Measurements from ENCODE around the gene ISG20.

ISG20 gene

DNA sequence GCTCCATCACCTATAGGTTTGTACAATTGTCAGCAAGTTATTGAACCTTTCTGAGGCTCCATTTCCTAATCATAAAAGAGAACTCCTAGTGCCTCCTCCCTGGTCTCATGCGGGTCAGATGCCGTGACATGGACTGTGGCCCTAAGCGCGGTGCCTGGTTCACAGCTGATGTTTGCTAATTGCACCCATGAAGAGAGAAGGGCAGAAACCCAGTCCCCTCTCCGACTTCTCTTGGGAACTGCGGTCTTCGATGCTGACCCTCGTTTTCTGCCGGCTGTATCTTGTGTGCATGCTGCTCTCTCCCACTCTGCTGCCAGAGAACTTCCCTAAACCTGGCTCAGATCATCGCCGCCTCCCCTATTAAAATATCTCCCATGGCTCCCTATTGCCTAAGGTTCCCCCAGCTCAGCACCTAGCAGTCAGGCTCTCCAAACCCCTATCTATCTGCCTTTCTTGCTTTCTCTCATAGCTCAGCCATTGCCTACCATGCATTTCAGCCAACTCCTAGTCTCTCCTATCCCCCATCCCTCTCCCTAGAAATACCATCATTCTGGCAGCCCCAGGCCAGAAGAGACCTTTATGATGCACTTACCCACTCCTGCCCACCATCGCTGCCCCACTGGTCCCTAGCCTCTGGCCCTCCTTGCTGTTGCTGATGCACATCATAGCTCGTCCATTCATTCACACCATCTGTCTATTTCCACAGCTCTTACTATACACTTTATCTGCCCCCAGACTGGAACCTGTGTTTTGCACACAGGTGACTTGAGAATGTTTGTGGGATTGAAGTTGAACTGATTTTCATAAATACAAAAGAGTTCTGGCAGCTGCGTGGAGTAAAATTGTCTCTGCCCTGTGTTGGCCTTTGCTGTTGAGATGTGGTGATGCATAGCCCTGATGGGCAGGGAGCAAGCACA, 6.6 kb downstream of the ISG20 start:
- H3K4me3 ChIP-seq (ENCODE audit: low read depth, low read length): no peak overlapping the region
- no peak for DNase-seq (ENCODE audit: low read depth)
- TF ChIP-seq, protein P1, sequence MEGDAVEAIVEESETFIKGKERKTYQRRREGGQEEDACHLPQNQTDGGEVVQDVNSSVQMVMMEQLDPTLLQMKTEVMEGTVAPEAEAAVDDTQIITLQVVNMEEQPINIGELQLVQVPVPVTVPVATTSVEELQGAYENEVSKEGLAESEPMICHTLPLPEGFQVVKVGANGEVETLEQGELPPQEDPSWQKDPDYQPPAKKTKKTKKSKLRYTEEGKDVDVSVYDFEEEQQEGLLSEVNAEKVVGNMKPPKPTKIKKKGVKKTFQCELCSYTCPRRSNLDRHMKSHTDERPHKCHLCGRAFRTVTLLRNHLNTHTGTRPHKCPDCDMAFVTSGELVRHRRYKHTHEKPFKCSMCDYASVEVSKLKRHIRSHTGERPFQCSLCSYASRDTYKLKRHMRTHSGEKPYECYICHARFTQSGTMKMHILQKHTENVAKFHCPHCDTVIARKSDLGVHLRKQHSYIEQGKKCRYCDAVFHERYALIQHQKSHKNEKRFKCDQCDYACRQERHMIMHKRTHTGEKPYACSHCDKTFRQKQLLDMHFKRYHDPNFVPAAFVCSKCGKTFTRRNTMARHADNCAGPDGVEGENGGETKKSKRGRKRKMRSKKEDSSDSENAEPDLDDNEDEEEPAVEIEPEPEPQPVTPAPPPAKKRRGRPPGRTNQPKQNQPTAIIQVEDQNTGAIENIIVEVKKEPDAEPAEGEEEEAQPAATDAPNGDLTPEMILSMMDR (IDR thresholded peaks at IDR 0.05; ENCODE audit: control insufficient read depth, extremely low read depth, insufficient read depth): no peak

DNA sequence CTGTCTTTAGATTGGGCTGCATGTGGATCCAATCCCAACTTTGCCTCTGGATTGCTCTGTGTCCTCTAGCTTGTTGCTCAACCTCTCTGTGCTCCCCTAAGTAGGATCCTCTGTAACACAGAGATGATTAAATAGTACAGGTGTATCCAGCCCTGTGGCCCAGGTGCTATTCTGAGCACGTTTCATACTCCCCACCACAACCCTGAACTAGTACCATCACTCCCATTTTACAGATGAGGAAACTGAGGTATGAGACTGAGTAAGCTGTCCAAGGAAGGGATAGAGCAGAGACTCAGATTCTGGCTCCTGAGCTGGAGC, 7.2 kb downstream of the ISG20 start:
- no peak for DNase-seq (ENCODE audit: low read depth)
- no peak overlapping the region for H3K4me3 ChIP-seq (ENCODE audit: low read depth, low read length)
- TF ChIP-seq, protein P1 (IDR thresholded peaks at IDR 0.05; ENCODE audit: control insufficient read depth, extremely low read depth, insufficient read depth): no peak

DNA sequence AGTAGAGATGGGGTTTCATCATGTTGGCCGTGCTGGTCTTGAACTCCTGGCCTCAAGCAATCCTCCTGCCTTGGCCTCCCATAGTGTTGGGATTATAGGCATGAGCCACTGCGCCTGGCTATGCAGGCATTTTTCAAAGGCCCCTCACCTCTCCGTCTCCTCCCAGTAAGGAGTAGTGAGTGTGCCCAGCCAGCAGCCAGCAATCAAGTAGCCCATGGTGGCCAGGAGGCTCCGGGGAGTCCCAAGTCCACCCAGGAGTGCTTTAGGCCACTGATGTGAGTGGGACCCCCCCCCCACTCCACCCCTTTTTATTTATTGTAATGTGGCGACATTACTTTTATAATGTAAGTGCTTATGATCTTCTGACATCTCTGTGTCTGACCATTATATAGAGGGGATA, 8.1 kb downstream of the ISG20 start:
- no peak for DNase-seq (ENCODE audit: low read depth)
- TF ChIP-seq, protein P1 (IDR thresholded peaks at IDR 0.05; ENCODE audit: control insufficient read depth, extremely low read depth, insufficient read depth): no peak
- no peak overlapping the region for H3K4me3 ChIP-seq (ENCODE audit: low read depth, low read length)

DNA sequence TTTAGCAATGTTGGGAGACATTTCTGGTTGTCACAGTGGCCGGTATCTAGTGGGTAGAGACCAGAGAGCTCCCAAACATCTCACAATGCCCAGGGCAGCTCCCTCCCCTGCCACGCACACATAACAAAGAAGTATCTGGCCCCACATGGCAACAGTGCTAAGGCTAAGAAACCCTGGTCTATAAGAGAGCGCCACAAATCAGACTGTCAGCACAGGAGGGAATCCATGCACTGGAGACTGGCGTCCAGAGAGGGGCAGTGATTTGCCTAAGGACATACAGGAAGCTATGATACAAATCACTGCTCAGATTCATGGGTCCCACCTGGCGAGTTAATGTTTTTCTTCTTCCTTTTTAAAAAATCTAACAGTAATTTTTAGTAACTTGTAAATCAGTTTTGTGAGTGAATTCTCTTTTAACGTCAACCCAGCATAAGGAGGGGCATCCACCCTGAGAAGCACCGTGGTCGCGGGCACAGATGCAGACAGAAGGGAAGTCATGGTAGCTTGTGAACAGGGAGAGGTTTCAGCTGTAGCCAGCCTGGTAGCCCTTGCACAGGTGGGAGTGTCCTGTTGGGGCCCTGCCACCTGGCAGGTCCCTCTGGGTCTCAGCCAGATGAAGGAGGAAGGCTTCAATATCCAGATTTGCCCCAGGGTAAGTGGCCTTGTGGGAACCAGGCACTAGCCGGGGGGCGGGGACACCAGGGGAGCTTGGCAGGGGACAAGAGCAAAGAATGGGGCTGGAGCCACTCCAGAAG, 8.7 kb downstream of the ISG20 start:
- TF ChIP-seq, protein P1 (IDR thresholded peaks at IDR 0.05; ENCODE audit: control insufficient read depth, extremely low read depth, insufficient read depth): no peak
- no peak overlapping the region for H3K4me3 ChIP-seq (ENCODE audit: low read depth, low read length)
- peak; percentile 86 for DNase-seq (ENCODE audit: low read depth)

DNA sequence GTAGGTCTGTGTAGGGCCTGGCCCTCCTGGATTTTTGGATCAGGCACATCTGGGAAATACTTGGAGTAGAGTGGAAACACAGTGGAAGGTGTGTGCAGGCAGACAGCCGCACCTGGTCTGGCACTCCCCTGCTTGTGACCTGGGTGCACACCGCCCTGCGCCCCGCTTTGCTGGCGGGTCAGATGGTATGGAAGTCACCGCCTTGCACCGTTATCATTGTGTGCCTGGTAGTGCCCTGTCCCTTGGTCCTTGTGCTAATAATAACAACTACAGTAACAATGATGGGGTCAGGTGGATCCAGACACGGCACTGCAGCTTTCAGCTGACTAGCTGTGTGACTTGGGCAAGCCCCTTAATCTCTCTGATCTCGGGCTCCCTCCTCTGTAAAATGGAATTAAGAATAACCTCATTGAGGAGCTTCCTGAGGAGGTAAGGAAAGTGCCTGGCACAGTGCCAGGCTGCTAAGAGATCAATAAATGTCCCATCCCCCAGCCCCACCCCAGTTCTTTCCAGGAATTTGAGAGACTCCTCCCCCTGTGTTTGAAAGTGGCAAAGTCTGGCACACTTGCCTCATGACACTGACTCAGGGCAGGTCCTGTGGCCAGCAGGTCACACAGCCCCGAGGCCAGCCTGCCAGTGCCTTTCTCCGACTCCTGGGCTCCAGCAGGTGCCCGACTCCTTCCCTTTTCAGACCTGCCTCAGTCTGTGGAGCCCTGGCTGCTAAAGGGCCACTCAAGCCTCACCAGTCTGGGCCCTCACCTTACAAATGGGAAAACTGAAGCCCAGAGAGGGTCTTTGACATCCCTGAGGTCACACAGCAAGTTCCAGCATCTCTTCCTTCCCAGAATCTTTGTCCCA, 9.8 kb downstream of the ISG20 start:
- H3K4me3 ChIP-seq (ENCODE audit: low read depth, low read length): no peak overlapping the region
- no peak for DNase-seq (ENCODE audit: low read depth)
- TF ChIP-seq, protein P1 (IDR thresholded peaks at IDR 0.05; ENCODE audit: control insufficient read depth, extremely low read depth, insufficient read depth): no peak

DNA sequence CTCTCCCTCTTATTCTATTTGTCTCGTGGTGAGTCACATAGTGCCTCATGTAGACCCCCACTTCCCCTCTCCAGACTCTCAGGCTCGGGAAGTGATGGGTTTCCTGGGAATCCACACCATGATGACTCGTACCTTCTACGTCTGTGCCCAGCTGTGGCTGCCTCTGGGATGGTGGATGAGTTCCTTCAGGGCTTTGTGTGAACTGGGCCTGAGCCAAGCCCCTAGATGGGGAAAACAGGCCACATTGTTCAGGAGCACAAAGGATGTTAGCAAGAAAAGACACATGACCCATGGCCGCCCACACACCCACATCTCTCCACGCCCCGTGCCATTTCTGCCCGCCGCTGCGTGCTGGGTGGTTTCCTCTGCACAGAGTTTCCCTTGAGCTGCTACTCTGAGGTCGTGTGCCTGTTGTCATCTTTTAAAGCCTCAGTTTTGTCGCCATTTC, 10.5 kb downstream of the ISG20 start:
- no peak for DNase-seq (ENCODE audit: low read depth)
- no peak overlapping the region for H3K4me3 ChIP-seq (ENCODE audit: low read depth, low read length)
- TF ChIP-seq, protein P1 (IDR thresholded peaks at IDR 0.05; ENCODE audit: control insufficient read depth, extremely low read depth, insufficient read depth): no peak
